Keratinocyte (primary cell): ENCODE measurements around the gene AAMP. TPM values are rescaled to one million over a fixed set of nuclear protein-coding genes. Genes with fewer than 3 reads are reported as not detected.

Source experiments
- DNase-seq: peaks from one replicate; pipeline ENCODE4 v3.0.0-alpha.2; 2011; ENCODE audit warnings: low read depth, missing footprints, low spot score
- FAIRE-seq: peaks from 2 replicates; lab custom pipeline; 2011; peaks lifted over from hg19 to GRCh38; lab: Jason Lieb, UNC
- H2AFZ ChIP-seq: 2 replicates; pipeline ENCODE4 v1.6.0; 2012; ENCODE audit warnings: low read length, control low read depth, inconsistent platforms; ENCODE audit not compliant: control insufficient read depth
- H3K27ac ChIP-seq: 2 replicates; pipeline ENCODE4 v1.5.1; 2011; ENCODE audit warnings: low read length; ENCODE audit not compliant: control insufficient read depth, insufficient read depth
- H3K27me3 ChIP-seq: 3 replicates; pipeline ENCODE4 v1.6.0; 2011; ENCODE audit warnings: low read length; ENCODE audit not compliant: control insufficient read depth, insufficient read depth; ENCODE audit errors: extremely low read depth
- H3K36me3 ChIP-seq, 2 experiments: 2 replicates in 1 of 2; 3 replicates in 1 of 2; pipeline ENCODE4 v1.5.1; 2011; ENCODE audit warnings: low read length in 2 of 2, mild to moderate bottlenecking in 1 of 2; ENCODE audit not compliant: control insufficient read depth in 2 of 2, insufficient read depth in 2 of 2; ENCODE audit errors: extremely low read depth in 1 of 2
- H3K4me1 ChIP-seq: 3 replicates; pipeline ENCODE4 v1.5.1; 2011; ENCODE audit warnings: low read length; ENCODE audit not compliant: control insufficient read depth, insufficient read depth; ENCODE audit errors: extremely low read depth
- H3K4me2 ChIP-seq: 3 replicates; pipeline ENCODE4 v1.6.0; 2011; ENCODE audit warnings: low read depth, low read length; ENCODE audit not compliant: control insufficient read depth, insufficient read depth; ENCODE audit errors: extremely low read depth
- H3K4me3 ChIP-seq, 3 experiments: fragments of 200-600 bp in 1 of 3; sonication (generic) in 1 of 3; 2 replicates in 2 of 3; 3 replicates in 1 of 3; pipeline ENCODE4 v1.5.1; 2011 to 2016; ENCODE audit warnings: low read length in 3 of 3, mild to moderate bottlenecking in 3 of 3, control low read depth in 2 of 3, inconsistent platforms in 1 of 3, low read depth in 1 of 3, mixed read lengths in 1 of 3, mixed run types in 1 of 3, moderate library complexity in 1 of 3; ENCODE audit not compliant: control insufficient read depth in 2 of 3, insufficient read depth in 2 of 3; ENCODE audit errors: extremely low read depth in 1 of 3
- H3K79me2 ChIP-seq: 2 replicates; pipeline ENCODE4 v1.6.0; 2012; ENCODE audit warnings: low read length; ENCODE audit not compliant: control insufficient read depth, insufficient read depth
- H3K9ac ChIP-seq: 3 replicates; pipeline ENCODE4 v1.6.0; 2011; ENCODE audit warnings: low read length; ENCODE audit not compliant: control insufficient read depth, insufficient read depth; ENCODE audit errors: extremely low read depth
- H3K9me1 ChIP-seq: 3 replicates; pipeline ENCODE4 v1.6.0; 2011; ENCODE audit warnings: low read length; ENCODE audit not compliant: control insufficient read depth, insufficient read depth; ENCODE audit errors: extremely low read depth
- H3K9me3 ChIP-seq: 2 replicates; pipeline ENCODE4 v1.5.1; 2012; ENCODE audit warnings: low read depth, low read length; ENCODE audit not compliant: control insufficient read depth
- H4K20me1 ChIP-seq: 3 replicates; pipeline ENCODE4 v1.6.0; 2011; ENCODE audit warnings: low read length; ENCODE audit not compliant: control insufficient read depth, insufficient read depth; ENCODE audit errors: extremely low read depth
- EZH2 ChIP-seq: IDR thresholded peaks from one replicate; pipeline ENCODE4 v1.6.1; 2012; ENCODE audit warnings: inconsistent platforms, mild to moderate bottlenecking, low read length, moderate library complexity
- dilution Hi-C: fragments of 300-500 bp; cut with MboI; formaldehyde crosslinking; loops from one replicate; pipeline ENCODE4 v1.7.0; 2020; ENCODE audit warnings: low sequenced_read_pairs; ENCODE audit not compliant: extremely low pct_ligation_motif_present
- polyA plus RNA-seq, 5 experiments: library from polyadenylated mRNA; depleted of rRNA in 3 of 5; stranded (reverse) in 3 of 5; stranded (forward) in 1 of 5; unstranded in 1 of 5; fragments of >200 nt; gene quantifications; 1 replicate in 1 of 5; 2 replicates in 3 of 5; 3 replicates in 1 of 5; pipeline versions ENCODE4 v1.2.1 to v1.2.3, GENCODE V29; 2011 to 2012; ENCODE audit warnings: missing spikeins in 2 of 5, low read depth in 1 of 5, low replicate concordance in 1 of 5
- TF ChIP-seq, protein P1 (sequence below), 3 experiments: IDR thresholded peaks in 1 of 3; conservative IDR thresholded peaks in 1 of 3; optimal IDR thresholded peaks in 1 of 3; 2 replicates in 2 of 3; 3 replicates in 1 of 3; pipeline versions ENCODE3 to v1.5.1; 2011; ENCODE audit warnings: low read length in 3 of 3, mild to moderate bottlenecking in 3 of 3, moderate library complexity in 2 of 3, control low read depth in 1 of 3, inconsistent platforms in 1 of 3; ENCODE audit not compliant: insufficient read depth in 2 of 3; ENCODE audit errors: extremely low read depth in 1 of 3

AAMP gene
- polyA plus RNA-seq, 1 donor (not counting 4 experiments of a cell fraction or from before 2014, with no cell fraction given): 78.4 TPM

DNA sequence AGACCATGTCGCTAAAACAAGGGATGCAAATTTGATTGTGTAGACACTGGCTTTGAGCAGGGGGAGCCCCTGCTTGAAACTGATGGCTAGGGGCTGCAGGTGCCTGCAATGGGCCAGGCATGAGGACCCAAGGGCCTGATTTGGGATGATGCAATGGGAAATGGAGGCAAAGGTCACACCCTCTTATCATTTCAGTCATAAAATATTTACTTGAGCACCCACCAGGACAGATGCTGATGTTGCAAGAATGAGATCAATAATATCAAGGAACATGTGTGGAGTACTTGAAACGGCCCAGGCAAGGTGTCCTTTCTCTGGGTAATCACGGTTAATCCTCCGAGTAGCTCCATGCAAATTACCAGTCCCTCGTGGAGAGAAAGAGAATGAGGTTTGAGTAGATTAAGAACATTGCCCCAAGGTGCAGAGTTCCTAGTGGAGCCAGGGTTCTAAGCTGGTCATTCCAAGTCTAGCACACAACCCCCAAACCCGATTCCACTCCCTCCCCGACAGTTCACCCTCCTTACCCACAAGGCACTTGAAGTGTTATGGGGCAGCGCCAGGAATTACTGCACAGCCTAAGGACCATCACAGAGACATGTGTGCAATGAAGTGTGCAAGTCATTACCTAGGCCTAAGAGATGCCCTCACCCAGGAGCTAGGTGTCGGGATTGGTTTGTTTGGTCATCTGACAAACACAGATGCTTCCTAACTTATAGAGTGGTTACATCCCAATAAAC is 36.4 kb upstream of the AAMP start:
- H2AFZ ChIP-seq: no peak overlapping the region
- H3K9me1 ChIP-seq: no peaks in the 10 kb centered on the region
- H3K4me1 ChIP-seq: no peaks in the 10 kb centered on the region
- no peak overlapping the region for H3K27ac ChIP-seq
- TF ChIP-seq, protein P1, sequence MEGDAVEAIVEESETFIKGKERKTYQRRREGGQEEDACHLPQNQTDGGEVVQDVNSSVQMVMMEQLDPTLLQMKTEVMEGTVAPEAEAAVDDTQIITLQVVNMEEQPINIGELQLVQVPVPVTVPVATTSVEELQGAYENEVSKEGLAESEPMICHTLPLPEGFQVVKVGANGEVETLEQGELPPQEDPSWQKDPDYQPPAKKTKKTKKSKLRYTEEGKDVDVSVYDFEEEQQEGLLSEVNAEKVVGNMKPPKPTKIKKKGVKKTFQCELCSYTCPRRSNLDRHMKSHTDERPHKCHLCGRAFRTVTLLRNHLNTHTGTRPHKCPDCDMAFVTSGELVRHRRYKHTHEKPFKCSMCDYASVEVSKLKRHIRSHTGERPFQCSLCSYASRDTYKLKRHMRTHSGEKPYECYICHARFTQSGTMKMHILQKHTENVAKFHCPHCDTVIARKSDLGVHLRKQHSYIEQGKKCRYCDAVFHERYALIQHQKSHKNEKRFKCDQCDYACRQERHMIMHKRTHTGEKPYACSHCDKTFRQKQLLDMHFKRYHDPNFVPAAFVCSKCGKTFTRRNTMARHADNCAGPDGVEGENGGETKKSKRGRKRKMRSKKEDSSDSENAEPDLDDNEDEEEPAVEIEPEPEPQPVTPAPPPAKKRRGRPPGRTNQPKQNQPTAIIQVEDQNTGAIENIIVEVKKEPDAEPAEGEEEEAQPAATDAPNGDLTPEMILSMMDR (optimal IDR thresholded peaks at IDR 0.05 in 1 of 3, IDR thresholded peaks at IDR 0.05 in 1 of 3, conservative IDR thresholded peaks at IDR 0.05 in 1 of 3; ENCODE audit: extremely low read depth in 1 of 3, insufficient read depth in 2 of 3, low read length in 3 of 3): no peak
- no peak for TF ChIP-seq EZH2
- no peak for DNase-seq
- H3K9ac ChIP-seq: no peak overlapping the region
- no peaks in the 10 kb centered on the region for H3K36me3 ChIP-seq
- no peaks in the 10 kb centered on the region for H3K79me2 ChIP-seq
- no peak overlapping the region for H3K4me3 ChIP-seq
- no peaks in the 10 kb centered on the region for H3K27me3 ChIP-seq
- no peaks in the 10 kb centered on the region for H4K20me1 ChIP-seq
- H3K4me2 ChIP-seq: no peak overlapping the region
- no peak for FAIRE-seq
- no peaks in the 10 kb centered on the region for H3K9me3 ChIP-seq
- dilution Hi-C loops: no loop called here

DNA sequence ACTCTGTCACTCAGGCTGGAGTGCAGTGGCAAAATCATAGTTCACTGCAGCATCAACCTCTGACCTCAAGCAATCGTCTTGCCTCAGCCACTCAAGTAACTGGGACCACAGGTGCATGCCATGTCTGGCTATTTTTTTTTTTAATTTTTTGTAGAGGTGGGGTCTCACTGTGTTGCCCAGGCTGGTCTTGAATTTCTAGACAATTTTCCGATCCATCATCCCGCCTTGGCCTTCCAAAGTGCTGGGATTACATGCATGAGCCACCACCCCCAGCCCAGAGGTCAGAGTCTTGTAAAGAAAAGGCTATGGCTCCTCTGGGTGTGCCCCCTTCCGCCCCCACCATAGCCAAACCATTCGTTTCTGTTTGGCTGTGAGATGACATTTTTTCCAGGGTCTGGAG is 35.4 kb upstream of the AAMP start:
- no peak overlapping the region for H3K4me2 ChIP-seq
- no peaks in the 10 kb centered on the region for H3K9me1 ChIP-seq
- no peaks in the 10 kb centered on the region for H3K27me3 ChIP-seq
- FAIRE-seq: no peak
- no peak overlapping the region for H2AFZ ChIP-seq
- dilution Hi-C loops: no loop called here
- H4K20me1 ChIP-seq: no peaks in the 10 kb centered on the region
- H3K27ac ChIP-seq: no peak overlapping the region
- no peak overlapping the region for H3K9ac ChIP-seq
- no peak for TF ChIP-seq EZH2
- TF ChIP-seq, protein P1 (optimal IDR thresholded peaks at IDR 0.05 in 1 of 3, IDR thresholded peaks at IDR 0.05 in 1 of 3, conservative IDR thresholded peaks at IDR 0.05 in 1 of 3; ENCODE audit: extremely low read depth in 1 of 3, insufficient read depth in 2 of 3, low read length in 3 of 3): no peak
- H3K4me3 ChIP-seq: no peak overlapping the region
- H3K36me3 ChIP-seq: no peaks in the 10 kb centered on the region
- DNase-seq: no peak
- no peaks in the 10 kb centered on the region for H3K79me2 ChIP-seq
- no peaks in the 10 kb centered on the region for H3K9me3 ChIP-seq
- peaks cover 2% of the 10 kb centered on the region for H3K4me1 ChIP-seq
